ENCODE measurements around the gene ZFX.

The ZFX gene

GRCh38 chrX:24149351-24150050 is at the start of gene ZFX:
ZFX (plus strand) TSS chrX:24149729; CDS start chrX:24172743, 23,014 bp downstream.
- H3K9me3 ChIP-seq, result no peaks in the 10 kb centered on the region
- no peaks in the 10 kb centered on the region for H3K36me3 ChIP-seq
- H3K4me3 ChIP-seq (ENCODE audit: low read depth in 1 of 2, low read length in 1 of 2), result peak within 1 kb of the TSS; percentile 73 to 93
- TF ChIP-seq CTCF (IDR thresholded peaks at IDR 0.05), result peak; percentile 19
- H3K27ac ChIP-seq, result peak within 1 kb of the TSS; percentile 99
- H3K27me3 ChIP-seq, result no peaks in the 10 kb centered on the region
- H3K4me1 ChIP-seq (ENCODE audit: control insufficient read depth in 1 of 2, insufficient read depth in 1 of 2, low read depth in 1 of 2, low read length in 1 of 2), result peaks cover 34 to 52% of the 10 kb centered on the region in 2 experiments

- no peaks in the 10 kb centered on the region for H3K27me3 ChIP-seq
These were observed 48.8 kb upstream of the ZFX start for GRCh38 chrX:24100713-24101112.

GRCh38 chrX:24110069-24110468 is 39.5 kb upstream of the ZFX start:
- no peaks in the 10 kb centered on the region for H3K4me1 ChIP-seq (ENCODE audit: control insufficient read depth in 1 of 2, insufficient read depth in 1 of 2, low read depth in 1 of 2, low read length in 1 of 2)
- TF ChIP-seq CTCF (IDR thresholded peaks at IDR 0.05), result no peak

More at GRCh38 chrX:24100713-24101112, 48.8 kb upstream of the ZFX start:
- Histone ChIP-seq H3K36me3 (no peaks in the 10 kb centered on the region), H3K27ac (no peak overlapping the region), H3K4me3 (ENCODE audit: low read depth in 1 of 2, low read length in 1 of 2) (no peak overlapping the region), H3K9me3 (no peaks in the 10 kb centered on the region), H3K4me1 (ENCODE audit: control insufficient read depth in 1 of 2, insufficient read depth in 1 of 2, low read depth in 1 of 2, low read length in 1 of 2) (no peaks in the 10 kb centered on the region)
- TF ChIP-seq CTCF (IDR thresholded peaks at IDR 0.05), result no peak

GRCh38 chrX:24113181-24113580 is 36.3 kb upstream of the ZFX start:
- Histone ChIP-seq H3K9me3 (no peaks in the 10 kb centered on the region), H3K27ac (no peak overlapping the region), H3K4me3 (ENCODE audit: low read depth in 1 of 2, low read length in 1 of 2) (no peak overlapping the region), H3K4me1 (ENCODE audit: control insufficient read depth in 1 of 2, insufficient read depth in 1 of 2, low read depth in 1 of 2, low read length in 1 of 2) (no peaks in the 10 kb centered on the region), H3K36me3 (no peaks in the 10 kb centered on the region), H3K27me3 (no peaks in the 10 kb centered on the region)
- TF ChIP-seq CTCF (IDR thresholded peaks at IDR 0.05), result no peak

More at GRCh38 chrX:24110069-24110468, 39.5 kb upstream of the ZFX start:
- Histone ChIP-seq H3K4me3 (ENCODE audit: low read depth in 1 of 2, low read length in 1 of 2) (no peak overlapping the region), H3K27ac (no peak overlapping the region), H3K9me3 (no peaks in the 10 kb centered on the region), H3K27me3 (no peaks in the 10 kb centered on the region), H3K36me3 (no peaks in the 10 kb centered on the region)

GRCh38 chrX:24117258-24117657 is 32.3 kb upstream of the ZFX start:
- H3K9me3 ChIP-seq, result no peaks in the 10 kb centered on the region
- H3K27me3 ChIP-seq, result no peaks in the 10 kb centered on the region
- H3K36me3 ChIP-seq, result no peaks in the 10 kb centered on the region
- H3K4me1 ChIP-seq (ENCODE audit: control insufficient read depth in 1 of 2, insufficient read depth in 1 of 2, low read depth in 1 of 2, low read length in 1 of 2), result no peaks in the 10 kb centered on the region
- no peak for TF ChIP-seq CTCF (IDR thresholded peaks at IDR 0.05)
- H3K4me3 ChIP-seq (ENCODE audit: low read depth in 1 of 2, low read length in 1 of 2), result no peak overlapping the region
- H3K27ac ChIP-seq, result no peak overlapping the region
